Skeletal muscle cell (primary cell): Measurements from ENCODE around the gene ZNF763.
A peak's percentile ranks its signal among the peaks of the same experiment; 100 is the strongest.
"Not testable (repeated sequence)": the region's sequence is repeated elsewhere in the genome, so short reads cannot be mapped to it uniquely, and the experiment has no call there.

Experiments
- DNase-seq: peaks from one replicate; pipeline ENCODE4 v3.0.0-alpha.2; 2010; ENCODE audit warnings: low read depth
- H3K4me3 ChIP-seq: 2 replicates; pipeline ENCODE4 v1.5.1; 2011; ENCODE audit warnings: low read depth, mild to moderate bottlenecking, control low read depth, low read length, moderate library complexity

Gene ZNF763

DNA sequence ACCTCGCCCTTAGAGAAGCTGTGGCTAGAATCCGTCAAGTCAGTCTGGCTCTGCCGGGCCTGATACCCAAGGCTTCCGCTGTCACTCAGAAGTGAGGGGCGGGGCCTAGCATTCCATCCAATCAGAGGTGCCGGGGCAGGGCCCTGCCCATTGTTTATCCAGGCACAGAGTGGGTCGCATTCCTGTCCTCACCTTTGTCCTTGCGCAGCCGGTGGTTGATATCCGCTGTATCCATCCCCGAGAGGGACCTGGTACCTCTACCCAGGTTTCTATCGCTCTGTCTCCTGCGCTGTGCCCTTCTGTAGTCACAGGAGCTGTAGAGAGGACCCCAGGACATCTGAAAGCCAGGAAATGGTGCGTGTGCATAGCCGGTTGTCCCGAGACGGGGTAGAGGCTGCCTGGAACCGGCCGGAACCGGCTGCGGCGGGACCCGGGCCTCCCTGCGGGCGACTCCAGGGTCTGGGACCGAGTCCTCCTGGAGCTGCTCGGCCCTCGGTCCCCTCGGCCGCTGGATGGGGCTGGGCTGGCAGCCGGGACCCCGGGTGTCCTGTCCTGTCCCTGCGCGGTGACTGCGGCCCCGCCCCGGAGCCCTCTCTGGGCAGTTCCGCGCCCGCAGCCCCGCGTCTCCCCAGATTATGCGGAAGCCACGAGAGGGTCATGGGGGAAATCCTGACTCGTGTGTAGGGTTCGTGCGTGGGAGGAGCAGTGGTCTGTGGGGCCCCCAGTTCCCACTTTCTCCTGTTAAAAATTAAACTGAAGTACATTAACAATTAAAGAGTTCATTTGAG is at the start of gene ZNF763:
Gene ZNF763, plus strand, starts transcription at position 183 of the 788 bp plus-strand sequence. Its CDS starts 169 bp downstream, at position 352.
- no peak for DNase-seq
- H3K4me3 ChIP-seq, result peak within 1 kb of the TSS; percentile 44

GRCh38 chr19:11921852-11922495 is 42.9 kb upstream of the ZNF763 start:
- no peak overlapping the region for H3K4me3 ChIP-seq
- DNase-seq, result no peak

DNA sequence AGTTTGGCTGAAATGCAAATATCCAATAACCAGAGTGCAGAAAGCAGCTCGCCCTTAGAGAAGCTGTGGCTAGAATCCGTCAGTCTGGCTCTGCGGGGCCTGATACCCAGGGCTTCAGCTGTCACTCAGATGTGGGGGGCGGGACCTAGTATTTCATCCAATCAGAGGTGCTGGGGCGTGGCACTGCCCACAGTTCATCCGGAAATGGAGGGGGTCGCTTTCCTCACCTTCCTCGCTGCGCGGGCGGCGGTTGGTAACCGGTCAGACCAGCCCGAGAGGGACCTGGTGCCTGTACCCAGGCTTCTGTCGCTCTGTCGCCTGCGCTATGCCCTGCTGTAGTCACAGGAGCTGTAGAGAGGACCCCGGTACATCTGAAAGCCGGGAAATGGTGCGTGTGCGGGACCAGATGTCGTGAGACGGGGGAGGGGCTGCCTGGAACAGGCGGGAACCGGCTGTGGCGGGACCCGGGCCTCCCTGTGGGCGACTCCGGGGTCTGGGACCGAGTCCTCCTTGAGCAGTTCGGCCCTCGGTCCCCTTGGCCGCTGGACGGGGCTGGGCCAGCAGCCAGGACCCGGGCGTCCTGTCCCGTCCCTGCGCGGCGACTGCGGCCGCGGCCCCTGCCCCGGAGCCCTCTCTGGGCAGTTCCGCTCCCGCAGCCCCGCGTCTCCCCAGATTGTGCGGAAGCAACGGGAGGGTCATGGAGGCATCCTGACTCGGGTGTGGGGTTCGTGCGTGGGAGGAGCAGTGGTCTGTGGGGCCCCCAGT is 39.8 kb upstream of the ZNF763 start, which contains the start of gene ZNF700:
Gene ZNF700, plus strand, starts transcription at position 222 of the 765 bp plus-strand sequence. Its CDS starts 104 bp downstream, at position 326.
- peak; percentile 57 for DNase-seq
- H3K4me3 ChIP-seq, result peak within 1 kb of the TSS; percentile 90

DNA sequence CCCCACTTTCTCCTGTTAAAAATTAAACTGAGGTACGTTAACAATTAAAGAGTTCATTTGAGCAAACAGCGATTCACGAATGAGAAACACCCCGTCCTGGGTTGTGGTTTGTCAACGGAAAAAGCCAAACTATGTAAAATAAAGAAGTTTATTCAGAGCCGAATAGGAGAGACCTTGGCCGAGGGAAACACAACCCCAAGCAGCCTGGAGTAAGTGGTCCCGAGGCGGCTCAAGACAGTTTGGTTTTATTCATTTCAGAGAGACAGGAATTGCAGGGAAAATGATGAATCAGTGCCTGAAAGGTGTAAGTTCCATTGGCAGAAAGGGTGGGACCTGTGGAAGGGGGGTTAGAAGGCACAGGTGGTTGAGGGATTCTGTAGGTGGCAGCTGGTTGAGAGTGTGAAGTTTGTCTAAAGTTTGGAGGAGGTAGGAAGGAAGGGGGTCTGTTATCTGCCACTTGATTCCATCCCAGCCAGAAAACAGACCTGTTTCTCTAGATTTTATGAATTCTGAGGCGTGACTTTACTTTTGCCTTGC is 39.1 kb upstream of the ZNF763 start:
- peak overlapping the region; percentile 90 for H3K4me3 ChIP-seq
- not testable (repeated sequence) for DNase-seq

GRCh38 chr19:11927227-11927626 is 37.6 kb upstream of the ZNF763 start:
- no peak for DNase-seq

DNA sequence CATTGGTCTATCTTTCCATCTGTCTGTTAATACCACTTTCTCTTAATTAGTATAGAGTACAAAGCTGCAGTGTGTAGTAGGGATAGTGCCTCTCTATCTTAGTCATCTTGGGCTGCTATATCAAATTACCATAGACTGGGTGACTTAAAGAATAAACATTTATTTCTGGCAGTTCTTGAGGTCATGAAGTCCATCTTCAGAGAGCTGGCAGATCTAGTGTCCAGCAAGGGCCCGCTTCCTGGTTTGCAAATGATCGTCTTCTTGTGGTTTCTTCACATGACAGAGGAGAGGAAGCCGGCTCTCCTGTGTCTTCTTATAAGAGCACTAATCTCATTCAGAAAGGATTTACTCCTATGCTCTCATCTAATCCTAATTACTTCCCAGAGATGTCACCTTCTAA is 33.8 kb upstream of the ZNF763 start:
- DNase-seq, result no peak
- H3K4me3 ChIP-seq, result no peak overlapping the region

More at GRCh38 chr19:11927227-11927626, 37.6 kb upstream of the ZNF763 start:
- no peak overlapping the region for H3K4me3 ChIP-seq

DNA sequence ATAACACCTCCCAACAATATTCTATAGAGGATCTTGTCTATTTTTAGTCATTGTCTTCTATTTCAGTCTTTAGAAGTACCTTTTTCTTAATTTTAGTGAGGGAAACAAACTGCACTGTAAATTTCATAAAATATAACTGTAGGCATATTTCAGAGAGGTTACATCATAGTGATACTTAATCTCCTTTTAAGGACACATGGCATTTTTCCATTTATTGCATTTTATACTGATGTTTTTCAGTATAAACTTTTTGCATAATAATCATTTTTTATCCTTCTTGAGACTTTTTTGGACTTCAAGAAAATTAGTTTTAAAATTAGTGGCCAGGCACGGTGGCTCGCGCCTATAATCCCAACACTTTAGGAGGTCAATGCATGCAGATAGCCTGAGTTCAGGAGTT is 33.3 kb upstream of the ZNF763 start:
- no peak overlapping the region for H3K4me3 ChIP-seq
- no peak for DNase-seq

GRCh38 chr19:11935829-11936228 is 29.0 kb upstream of the ZNF763 start:
- H3K4me3 ChIP-seq, DNase-seq: not testable (repeated sequence)

DNA sequence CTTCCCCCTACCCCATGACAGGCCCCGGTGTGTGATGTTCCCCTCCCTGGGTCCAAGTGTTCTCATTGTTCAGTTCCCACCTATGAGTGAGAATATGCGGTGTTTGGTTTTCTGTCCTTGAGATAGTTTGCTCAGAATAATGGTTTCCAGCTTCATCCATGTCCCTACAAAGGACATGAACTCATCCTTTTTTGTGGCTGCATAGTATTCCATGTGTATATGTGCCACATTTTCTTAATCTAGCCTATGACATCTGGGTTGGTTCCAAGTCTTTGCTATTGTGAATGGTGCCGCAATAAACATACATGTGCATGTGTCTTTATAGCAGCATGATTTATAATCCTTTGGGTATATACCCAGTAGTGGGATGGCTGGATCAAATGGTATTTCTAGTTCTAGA is 26.5 kb upstream of the ZNF763 start:
- H3K4me3 ChIP-seq, DNase-seq: not testable (repeated sequence)

DNA sequence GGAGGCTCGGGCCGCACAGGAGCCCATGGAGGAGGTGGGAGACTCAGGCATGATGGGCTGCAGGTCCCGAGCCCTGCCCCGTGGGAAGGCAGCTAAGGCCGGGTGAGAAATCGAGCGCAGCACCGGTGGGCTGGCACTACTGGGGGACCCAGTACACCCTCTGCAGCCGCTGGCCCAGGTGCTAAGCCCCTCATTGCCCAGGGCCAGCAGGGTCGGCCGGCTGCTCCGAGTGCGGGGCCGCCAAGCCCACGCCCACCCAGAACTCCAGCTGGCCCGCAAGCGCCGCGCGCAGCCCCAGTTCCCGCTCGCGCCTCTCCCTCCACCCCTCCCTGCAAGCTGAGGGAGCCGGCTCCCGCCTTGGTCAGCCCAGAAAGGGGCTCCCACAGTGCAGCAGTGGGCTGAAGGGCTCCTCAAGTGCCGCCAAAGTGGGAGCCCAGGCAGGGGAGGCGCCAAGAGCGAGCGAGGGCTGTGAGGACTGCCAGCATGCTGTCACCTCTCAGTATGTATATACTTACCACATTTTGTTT is 23.4 kb upstream of the ZNF763 start:
- not testable (repeated sequence) for H3K4me3 ChIP-seq, DNase-seq

DNA sequence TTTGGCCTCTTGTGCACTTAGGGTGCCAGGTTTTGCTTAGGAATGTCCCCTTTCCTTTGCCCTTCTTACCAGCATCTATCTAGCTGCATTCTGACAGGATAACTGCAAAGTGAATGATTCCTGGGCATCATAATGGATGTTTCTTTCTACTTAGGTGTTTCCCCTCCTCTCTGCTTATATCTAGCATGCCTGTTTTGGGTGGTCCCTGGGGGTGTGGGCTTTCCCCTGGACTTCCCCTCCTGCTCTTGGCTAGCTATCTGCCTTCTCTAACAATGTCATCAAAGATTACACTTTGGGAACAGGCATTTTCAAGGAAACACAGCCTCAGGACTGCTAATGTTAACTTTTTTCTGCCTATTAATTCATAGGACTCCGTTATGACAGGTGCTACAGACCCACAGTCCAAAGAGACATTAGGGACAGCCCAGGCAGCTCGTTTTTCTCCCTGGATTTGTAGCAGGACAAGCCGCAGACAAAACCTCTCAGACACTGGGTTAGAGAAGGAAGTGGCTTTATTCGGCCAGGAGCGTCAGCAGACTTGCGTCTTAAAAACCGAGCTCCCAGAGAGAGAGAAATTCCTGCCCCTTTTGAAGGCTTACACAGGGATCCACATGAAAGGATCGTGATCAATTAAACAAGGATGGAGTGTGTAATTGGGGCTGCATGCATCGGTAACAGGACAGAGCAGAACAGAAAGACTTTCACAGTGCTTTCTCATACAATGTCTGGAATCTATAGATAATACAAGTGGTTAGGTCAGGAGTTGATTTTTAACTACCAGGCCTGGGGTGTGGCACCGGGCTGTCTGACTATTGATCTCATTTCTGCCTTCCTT is 22.6 kb upstream of the ZNF763 start:
- no peak overlapping the region for H3K4me3 ChIP-seq
- DNase-seq, result no peak

- no peak overlapping the region for H3K4me3 ChIP-seq
- DNase-seq, result no peak
Measured at GRCh38 chr19:11942843-11943108, 22.1 kb upstream of the ZNF763 start.

- DNase-seq, result no peak
- H3K4me3 ChIP-seq, result no peak overlapping the region
Measured at GRCh38 chr19:11944656-11945055, 20.2 kb upstream of the ZNF763 start.

DNA sequence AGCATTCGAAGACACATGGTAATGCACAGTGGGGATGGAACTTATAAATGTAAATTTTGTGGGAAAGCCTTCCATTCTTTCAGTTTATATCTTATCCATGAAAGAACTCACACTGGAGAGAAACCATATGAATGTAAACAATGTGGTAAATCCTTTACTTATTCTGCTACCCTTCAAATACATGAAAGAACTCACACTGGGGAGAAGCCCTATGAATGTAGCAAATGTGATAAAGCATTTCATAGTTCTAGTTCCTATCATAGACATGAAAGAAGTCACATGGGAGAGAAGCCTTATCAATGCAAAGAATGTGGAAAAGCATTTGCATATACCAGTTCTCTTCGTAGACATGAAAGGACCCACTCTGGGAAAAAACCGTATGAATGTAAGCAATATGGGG is 16.2 kb upstream of the ZNF763 start:
- no peak overlapping the region for H3K4me3 ChIP-seq
- DNase-seq, result no peak

- no peak overlapping the region for H3K4me3 ChIP-seq
- DNase-seq, result no peak
Measured at GRCh38 chr19:11949201-11949600, 15.6 kb upstream of the ZNF763 start.

DNA sequence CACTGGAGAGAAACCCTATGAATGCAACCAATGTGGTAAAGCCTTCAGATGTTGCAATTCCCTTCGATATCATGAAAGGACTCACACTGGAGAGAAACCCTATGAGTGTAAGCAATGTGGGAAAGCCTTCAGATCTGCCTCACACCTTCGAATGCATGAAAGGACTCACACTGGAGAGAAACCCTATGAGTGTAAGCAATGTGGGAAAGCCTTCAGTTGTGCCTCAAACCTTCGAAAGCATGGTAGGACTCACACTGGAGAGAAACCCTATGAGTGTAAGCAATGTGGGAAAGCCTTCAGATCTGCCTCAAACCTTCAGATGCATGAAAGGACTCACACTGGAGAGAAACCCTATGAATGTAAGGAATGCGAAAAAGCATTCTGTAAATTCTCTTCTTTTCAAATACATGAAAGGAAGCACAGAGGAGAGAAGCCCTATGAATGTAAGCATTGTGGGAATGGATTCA is 15.2 kb upstream of the ZNF763 start:
- not testable (repeated sequence) for DNase-seq

DNA sequence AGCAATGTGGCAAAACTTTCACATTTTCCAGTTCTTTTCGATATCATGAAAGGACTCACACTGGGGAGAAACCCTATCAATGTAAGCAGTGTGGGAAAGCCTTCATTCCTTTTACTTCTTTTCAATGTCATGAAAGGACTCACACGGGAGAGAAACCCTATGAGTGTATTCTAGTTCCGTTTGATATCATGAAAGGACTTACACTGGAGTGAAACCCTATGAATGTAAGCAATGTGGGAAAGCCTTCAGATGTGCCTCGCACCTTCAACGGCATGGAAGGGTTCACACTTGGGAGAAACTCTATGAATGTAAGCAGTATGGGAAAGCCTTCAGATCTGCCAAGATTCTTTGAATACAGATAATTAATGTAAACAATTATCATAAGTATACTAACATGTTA is 14.5 kb upstream of the ZNF763 start:
- H3K4me3 ChIP-seq, result no peak overlapping the region

More for the DNA sequence above, 15.2 kb upstream of the ZNF763 start:
- H3K4me3 ChIP-seq, result not testable (repeated sequence)

GRCh38 chr19:11963566-11964355 is 1.1 kb upstream of the ZNF763 start:
- no peak overlapping the region for H3K4me3 ChIP-seq
- no peak for DNase-seq

More for the DNA sequence above, 14.5 kb upstream of the ZNF763 start:
- no peak for DNase-seq
